Osteocyte (in vitro differentiated cells): ENCODE results near the gene MLXIPL. TPM values are rescaled to one million over a fixed set of nuclear protein-coding genes. Genes with fewer than 3 reads are reported as not detected.
"Not testable (repeated sequence)": the region's sequence is repeated elsewhere in the genome, so short reads cannot be mapped to it uniquely, and the experiment has no call there.

Experiments
- DNase-seq: peaks from one replicate; pipeline ENCODE4 v3.0.0; 2021; ENCODE audit warnings: mixed read lengths; ENCODE audit not compliant: unreplicated experiment; ENCODE audit errors: extremely low spot score
- H3K27ac Mint-ChIP-seq: one replicate; pipeline ENCODE4 v1.8.0; 2021; ENCODE audit warnings: mild to moderate bottlenecking, mixed read lengths; ENCODE audit not compliant: unreplicated experiment
- H3K27me3 Mint-ChIP-seq: one replicate; pipeline ENCODE4 v1.8.0; 2021; ENCODE audit warnings: mixed read lengths; ENCODE audit not compliant: unreplicated experiment
- H3K36me3 Mint-ChIP-seq: one replicate; pipeline ENCODE4 v1.8.0; 2021; ENCODE audit warnings: mixed read lengths; ENCODE audit not compliant: unreplicated experiment
- H3K4me1 Mint-ChIP-seq: one replicate; pipeline ENCODE4 v1.8.0; 2021; ENCODE audit warnings: mixed read lengths; ENCODE audit not compliant: unreplicated experiment
- H3K4me3 Mint-ChIP-seq: one replicate; pipeline ENCODE4 v1.8.0; 2021; ENCODE audit warnings: mild to moderate bottlenecking, moderate library complexity, mixed read lengths; ENCODE audit not compliant: unreplicated experiment
- H3K9me3 Mint-ChIP-seq: one replicate; pipeline ENCODE4 v1.8.0; 2021; ENCODE audit warnings: mixed read lengths; ENCODE audit not compliant: unreplicated experiment
- CTCF ChIP-seq: fragments of 200-600 bp; sonication (generic); IDR thresholded peaks from 2 replicates; pipeline ENCODE4 v1.5.0; 2021; ENCODE audit warnings: antibody characterized with exemption, mild to moderate bottlenecking, moderate library complexity
- total RNA-seq: library from RNA; stranded (reverse); gene quantifications from 2 replicates; pipeline ENCODE4 v1.2.1, GENCODE V29; 2021

The MLXIPL gene
- total RNA-seq, 1 donor from 2014 or later = 0.43 TPM

- Mint-ChIP-seq H3K9me3 (no peaks in the 10 kb centered on the region), H3K36me3 (no peaks in the 10 kb centered on the region), H3K27ac (no peak overlapping the region), H3K4me3 (peak overlapping the region; percentile 10), H3K27me3 (peaks cover 49% of the 10 kb centered on the region), H3K4me1 (peaks cover 10% of the 10 kb centered on the region)
- no peak for TF ChIP-seq CTCF
- DNase-seq = no peak
Observed at GRCh38 chr7:73624669-73625001, 313 bp upstream of the MLXIPL start.

- H3K4me3 Mint-ChIP-seq = peak overlapping the region; percentile 55
- H3K27ac Mint-ChIP-seq = no peak overlapping the region
- DNase-seq = no peak
- no peak for TF ChIP-seq CTCF
- H3K36me3 Mint-ChIP-seq = no peaks in the 10 kb centered on the region
- H3K27me3 Mint-ChIP-seq = peaks cover 38% of the 10 kb centered on the region
- peaks cover 10% of the 10 kb centered on the region for H3K4me1 Mint-ChIP-seq
- H3K9me3 Mint-ChIP-seq = no peaks in the 10 kb centered on the region
Observed at GRCh38 chr7:73622909-73623797, 1.2 kb downstream of the MLXIPL start.

GRCh38 chr7:73622527-73622908 is 1.8 kb downstream of the MLXIPL start:
- H3K4me1 Mint-ChIP-seq = peaks cover 10% of the 10 kb centered on the region
- H3K9me3 Mint-ChIP-seq = no peaks in the 10 kb centered on the region
- no peak for TF ChIP-seq CTCF
- H3K4me3 Mint-ChIP-seq = no peak overlapping the region
- no peak overlapping the region for H3K27ac Mint-ChIP-seq
- peaks cover 31% of the 10 kb centered on the region for H3K27me3 Mint-ChIP-seq
- DNase-seq = no peak
- no peaks in the 10 kb centered on the region for H3K36me3 Mint-ChIP-seq

GRCh38 chr7:73621168-73622063 is 2.9 kb downstream of the MLXIPL start:
- Mint-ChIP-seq H3K9me3 (no peaks in the 10 kb centered on the region), H3K27me3 (peaks cover 28% of the 10 kb centered on the region), H3K4me1 (peaks cover 10% of the 10 kb centered on the region), H3K4me3 (no peak overlapping the region), H3K36me3 (no peaks in the 10 kb centered on the region), H3K27ac (no peak overlapping the region)
- no peak for TF ChIP-seq CTCF
- DNase-seq = no peak

GRCh38 chr7:73619394-73619793 is 4.9 kb downstream of the MLXIPL start:
- not testable (repeated sequence) for H3K4me1 Mint-ChIP-seq, DNase-seq, H3K27ac Mint-ChIP-seq, H3K9me3 Mint-ChIP-seq, H3K36me3 Mint-ChIP-seq, H3K4me3 Mint-ChIP-seq
- peaks cover 13% of the 10 kb centered on the region for H3K27me3 Mint-ChIP-seq
